NCI-H187 (cell line): Measurements from ENCODE around the gene RREB1.

Experiments
- DNase-seq, 2 experiments: peaks; one replicate each; lab custom pipeline; 2025; lab: John Stamatoyannopoulos, UW

The RREB1 gene

DNA sequence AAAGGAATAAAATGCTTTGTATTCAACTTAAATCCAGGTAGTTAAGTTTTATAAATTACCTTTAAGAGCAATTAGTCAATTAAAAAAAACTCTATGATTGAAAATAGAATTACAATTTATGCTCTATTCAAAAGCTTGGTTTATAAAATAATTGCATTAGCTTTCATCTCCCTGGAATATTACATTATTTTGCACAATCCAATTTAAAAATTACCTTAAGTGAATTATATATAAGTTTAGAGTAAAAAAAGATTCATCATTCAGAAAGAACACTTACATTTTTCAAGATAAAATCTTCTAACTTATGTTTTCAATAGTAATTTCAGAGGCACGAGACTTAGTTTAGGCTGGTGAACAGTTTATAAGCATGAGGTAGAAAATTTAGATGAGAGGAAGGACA, 190.4 kb downstream of the RREB1 start:
- DNase-seq, result no peak

DNA sequence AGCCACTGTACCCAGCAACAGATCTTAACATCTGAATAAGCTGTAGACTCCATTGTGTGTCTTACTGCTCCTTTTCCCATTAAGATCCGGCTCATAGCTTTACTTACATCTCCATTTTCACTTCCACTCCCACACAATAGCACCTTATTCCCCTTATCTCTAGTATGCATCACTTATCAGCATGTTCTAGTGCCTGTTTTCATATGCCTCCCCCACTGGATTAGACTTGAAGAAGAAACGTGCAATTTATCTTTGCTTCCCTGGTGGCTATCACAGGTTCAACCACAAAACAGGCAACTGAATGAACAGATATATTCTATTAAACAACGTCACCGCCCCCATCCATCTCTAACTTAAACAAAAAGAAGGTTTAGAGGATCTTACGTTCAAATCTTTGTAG, 193.2 kb downstream of the RREB1 start:
- no peak for DNase-seq
